K562 (cell line): ENCODE measurements around the gene MBP. TPM values are rescaled to one million over a fixed set of nuclear protein-coding genes. Genes with fewer than 3 reads are reported as not detected.

Experiments
- ATAC-seq: fragments of 200-7000 bp; cut with Tn5 transposase; 3 replicates; pipeline ENCODE4 v1.9.1; 2020; ENCODE audit warnings: moderate library complexity
- BruUV-seq: library from RNA; stranded (reverse); fragments of 400-500 nt; replicated peaks from 2 replicates; lab custom pipeline; 2021; lab: Mats Ljungman, UMichigan
- CTCF ChIA-PET: fragments of 300-600 bp; formaldehyde crosslinking; extraction: SDS; loops from one replicate; lab custom pipeline; 2021; ENCODE audit warnings: low intra/inter-chr PET ratio; lab: Yijun Ruan, JAX
- POLR2A ChIA-PET: fragments of 300-600, 350-650 bp; sonication (Branson Sonifier 250); formaldehyde crosslinking; extraction: SDS; loops from one replicate; lab custom pipeline; 2021; ENCODE audit warnings: antibody characterized with exemption, inconsistent platforms; lab: Yijun Ruan, JAX
- DNase-seq, 4 experiments: peaks; one replicate each; pipeline versions ENCODE4 v3.0.0 to v3.0.0-alpha.2; 2011 to 2018; ENCODE audit warnings: low spot score in 3 of 4, mixed read lengths in 3 of 4; ENCODE audit errors: extremely low read depth in 1 of 4
- FAIRE-seq: peaks from 2 replicates; lab custom pipeline; 2011; peaks lifted over from hg19 to GRCh38; lab: Jason Lieb, UNC
- H2AFZ ChIP-seq: 2 replicates; pipeline ENCODE4 v1.6.0; 2011; ENCODE audit warnings: low read depth, low read length, control low read depth, inconsistent platforms
- H3K27ac ChIP-seq: fragments of 200-600 bp; 3 replicates; pipeline ENCODE4 v1.8.0; 2011; ENCODE audit warnings: low read depth, mild to moderate bottlenecking, control low read depth, inconsistent platforms, low read length, moderate library complexity, mixed read lengths; ENCODE audit errors: extremely low read depth
- H3K27me3 ChIP-seq, 2 experiments: fragments of 300-600 bp in 1 of 2; 2 replicates in 1 of 2; 3 replicates in 1 of 2; pipeline versions ENCODE4 v1.6.0 to v1.8.0; 2011; ENCODE audit warnings: inconsistent platforms in 2 of 2, low read length in 2 of 2, mild to moderate bottlenecking in 1 of 2, mixed read lengths in 1 of 2, moderate library complexity in 1 of 2; ENCODE audit not compliant: control insufficient read depth in 2 of 2, insufficient read depth in 2 of 2
- H3K36me3 ChIP-seq: fragments of 300-600 bp; 3 replicates; pipeline ENCODE4 v1.8.0; 2011; ENCODE audit warnings: mild to moderate bottlenecking, low read length, inconsistent platforms; ENCODE audit not compliant: control insufficient read depth, insufficient read depth
- H3K4me1 ChIP-seq, 2 experiments: fragments of 200-600 bp in 1 of 2; replicated peaks in 1 of 2; 2 replicates in 1 of 2; 3 replicates in 1 of 2; pipeline versions ENCODE4 v1.5.1 to v1.8.0; 2011; ENCODE audit warnings: inconsistent platforms in 2 of 2, low read length in 2 of 2, mild to moderate bottlenecking in 1 of 2, mixed read lengths in 1 of 2, moderate library complexity in 1 of 2; ENCODE audit not compliant: control insufficient read depth in 2 of 2, insufficient read depth in 2 of 2
- H3K4me2 ChIP-seq: 2 replicates; pipeline ENCODE4 v1.6.1; 2011; ENCODE audit warnings: low read length, control low read depth, inconsistent platforms, mixed read lengths; ENCODE audit not compliant: insufficient read depth
- H3K4me3 ChIP-seq: fragments of 200-600 bp; sonication (generic), shearing (Covaris generic); 2 replicates; pipeline ENCODE4 v1.5.1; 2016; ENCODE audit warnings: control low read depth, inconsistent platforms
- H3K79me2 ChIP-seq: fragments of 200-600 bp; 3 replicates; pipeline ENCODE4 v1.8.0; 2011; ENCODE audit warnings: low read length, inconsistent platforms; ENCODE audit not compliant: control insufficient read depth, insufficient read depth
- H3K9ac ChIP-seq, 2 experiments: 2 replicates each; pipeline versions ENCODE4 v1.6.0 to v1.6.1; 2011; ENCODE audit warnings: low read depth in 2 of 2, low read length in 2 of 2, control low read depth in 1 of 2, inconsistent platforms in 1 of 2, mild to moderate bottlenecking in 1 of 2, mixed read lengths in 1 of 2; ENCODE audit not compliant: insufficient read depth in 1 of 2
- H3K9me1 ChIP-seq: one replicate; pipeline ENCODE4 v1.6.0; 2011; ENCODE audit warnings: inconsistent platforms, mild to moderate bottlenecking, low read length, moderate library complexity; ENCODE audit not compliant: control insufficient read depth, insufficient read depth
- H3K9me3 ChIP-seq: replicated peaks from 2 replicates; pipeline ENCODE4 v1.5.1; 2011; ENCODE audit warnings: low read depth, low read length, inconsistent platforms; ENCODE audit not compliant: control insufficient read depth, insufficient read depth
- H4K20me1 ChIP-seq: replicated peaks from 2 replicates; pipeline ENCODE4 v1.6.1; 2011; ENCODE audit warnings: low read length, inconsistent platforms, mixed read lengths; ENCODE audit not compliant: control insufficient read depth, insufficient read depth
- BDP1 ChIP-seq: IDR thresholded peaks from 3 replicates; pipeline ENCODE4 v1.6.1; 2011; ENCODE audit not compliant: insufficient read length, insufficient read depth
- ELF1 ChIP-seq: fragments of 200-800 bp; sonication (Bioruptor generic); IDR thresholded peaks from 2 replicates; pipeline ENCODE4 v1.6.1; 2016; ENCODE audit warnings: missing genetic modification characterization, missing compliant biosample characterization
- WGBS: fragments of 100-300 bp; shearing (Covaris generic); methylation state at CpG from one replicate; pipeline ENCODE4 v1.1.6; 2016; ENCODE audit warnings: low coverage, mixed read lengths; ENCODE audit not compliant: insufficient coverage; ENCODE audit errors: missing lambda C conversion rate; 5-methylcytosine and 5-hydroxymethylcytosine counted together
- in situ Hi-C: fragments of 300-500 bp; cut with MboI; formaldehyde crosslinking; loops from 4 replicates; pipeline ENCODE4 v1.15.0; 2018; ENCODE audit warnings: inconsistent platforms, mixed read lengths
- intact Hi-C: fragments of 100-400 bp; cut with micrococcal nuclease; formaldehyde crosslinking; loops from 2 replicates; pipeline ENCODE4 v1.14.2; 2022
- polyA plus RNA-seq, 8 experiments: library from polyadenylated mRNA; depleted of rRNA in 4 of 8; stranded (reverse) in 5 of 8; unstranded in 3 of 8; fragments of >200 nt; fragmentation: Nextera tagmentation in 2 of 8; fragmentation: Illumina TruSeq in 1 of 8; extraction: Ambion mirVana in 2 of 8; extraction: Trizol in 1 of 8; gene quantifications; 2 replicates each; pipeline versions ENCODE4 v1.2.1 to v1.2.3, GENCODE V29; 2011 to 2014; ENCODE audit warnings: inconsistent platforms in 1 of 8, missing spikeins in 1 of 8
- total RNA-seq, 7 experiments: library from RNA; depleted of rRNA in 6 of 7; stranded (reverse); fragments of >200 nt in 6 of 7; fragmentation: Illumina TruSeq in 2 of 7; extraction: Trizol in 2 of 7; gene quantifications; 2 replicates each; pipeline versions ENCODE4 v1.2.1 to v1.2.3, GENCODE V29; 2011 to 2021; ENCODE audit warnings: low replicate concordance in 1 of 7
- TF ChIP-seq, protein P1 (sequence below): sonication (generic); formaldehyde crosslinking; IDR thresholded peaks from 2 replicates; pipeline ENCODE4 v1.8.1; 2023; ENCODE audit warnings: missing genetic modification reagents, mild to moderate bottlenecking, borderline replicate concordance
- TF ChIP-seq, protein P2 (sequence below): fragments of 250-450 bp; sonication (Bioruptor Pico); IDR thresholded peaks from 2 replicates; pipeline ENCODE4 v1.5.0; 2022; ENCODE audit warnings: mild to moderate bottlenecking

MBP gene
- total and polyA plus RNA-seq, 9 of the 15 experiments (the other 6 are each of a cell fraction or from before 2014, with no cell fraction given) = 0.09 TPM; not detected in 8

DNA sequence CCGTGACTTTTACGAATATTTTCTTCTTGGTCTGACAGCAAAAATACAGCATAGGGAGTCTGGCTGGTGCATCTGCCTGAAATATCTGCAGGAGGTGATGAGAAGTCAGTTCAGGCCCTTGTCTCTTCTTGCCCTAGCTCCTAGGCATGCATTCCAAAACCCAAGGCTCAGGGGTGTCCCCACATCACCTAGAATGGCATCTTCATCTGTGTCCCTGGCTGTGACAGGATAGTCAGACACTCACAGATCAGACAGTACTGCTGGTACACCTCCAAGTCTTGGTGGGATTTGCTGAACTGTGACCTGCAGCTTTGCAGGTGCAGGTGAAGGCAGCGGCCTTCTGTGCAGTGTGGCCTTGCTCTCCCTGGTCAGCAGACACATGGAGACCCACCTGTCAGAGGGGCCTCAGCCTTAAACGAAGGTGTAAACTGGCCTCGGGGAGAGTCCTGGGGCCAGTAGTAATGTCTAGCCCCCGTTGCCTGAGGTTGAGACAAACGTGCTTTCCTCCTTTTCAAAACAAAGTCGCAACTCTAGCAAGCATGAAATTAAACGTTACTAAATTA lies 42.8 kb downstream of the MBP start (continued):
- TF ChIP-seq, protein P1, sequence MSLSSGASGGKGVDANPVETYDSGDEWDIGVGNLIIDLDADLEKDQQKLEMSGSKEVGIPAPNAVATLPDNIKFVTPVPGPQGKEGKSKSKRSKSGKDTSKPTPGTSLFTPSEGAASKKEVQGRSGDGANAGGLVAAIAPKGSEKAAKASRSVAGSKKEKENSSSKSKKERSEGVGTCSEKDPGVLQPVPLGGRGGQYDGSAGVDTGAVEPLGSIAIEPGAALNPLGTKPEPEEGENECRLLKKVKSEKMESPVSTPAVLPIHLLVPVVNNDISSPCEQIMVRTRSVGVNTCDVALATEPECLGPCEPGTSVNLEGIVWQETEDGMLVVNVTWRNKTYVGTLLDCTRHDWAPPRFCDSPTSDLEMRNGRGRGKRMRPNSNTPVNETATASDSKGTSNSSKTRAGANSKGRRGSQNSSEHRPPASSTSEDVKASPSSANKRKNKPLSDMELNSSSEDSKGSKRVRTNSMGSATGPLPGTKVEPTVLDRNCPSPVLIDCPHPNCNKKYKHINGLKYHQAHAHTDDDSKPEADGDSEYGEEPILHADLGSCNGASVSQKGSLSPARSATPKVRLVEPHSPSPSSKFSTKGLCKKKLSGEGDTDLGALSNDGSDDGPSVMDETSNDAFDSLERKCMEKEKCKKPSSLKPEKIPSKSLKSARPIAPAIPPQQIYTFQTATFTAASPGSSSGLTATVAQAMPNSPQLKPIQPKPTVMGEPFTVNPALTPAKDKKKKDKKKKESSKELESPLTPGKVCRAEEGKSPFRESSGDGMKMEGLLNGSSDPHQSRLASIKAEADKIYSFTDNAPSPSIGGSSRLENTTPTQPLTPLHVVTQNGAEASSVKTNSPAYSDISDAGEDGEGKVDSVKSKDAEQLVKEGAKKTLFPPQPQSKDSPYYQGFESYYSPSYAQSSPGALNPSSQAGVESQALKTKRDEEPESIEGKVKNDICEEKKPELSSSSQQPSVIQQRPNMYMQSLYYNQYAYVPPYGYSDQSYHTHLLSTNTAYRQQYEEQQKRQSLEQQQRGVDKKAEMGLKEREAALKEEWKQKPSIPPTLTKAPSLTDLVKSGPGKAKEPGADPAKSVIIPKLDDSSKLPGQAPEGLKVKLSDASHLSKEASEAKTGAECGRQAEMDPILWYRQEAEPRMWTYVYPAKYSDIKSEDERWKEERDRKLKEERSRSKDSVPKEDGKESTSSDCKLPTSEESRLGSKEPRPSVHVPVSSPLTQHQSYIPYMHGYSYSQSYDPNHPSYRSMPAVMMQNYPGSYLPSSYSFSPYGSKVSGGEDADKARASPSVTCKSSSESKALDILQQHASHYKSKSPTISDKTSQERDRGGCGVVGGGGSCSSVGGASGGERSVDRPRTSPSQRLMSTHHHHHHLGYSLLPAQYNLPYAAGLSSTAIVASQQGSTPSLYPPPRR (CRISPR knock-in tag) = no peak
- no peak for TF ChIP-seq BDP1

DNA sequence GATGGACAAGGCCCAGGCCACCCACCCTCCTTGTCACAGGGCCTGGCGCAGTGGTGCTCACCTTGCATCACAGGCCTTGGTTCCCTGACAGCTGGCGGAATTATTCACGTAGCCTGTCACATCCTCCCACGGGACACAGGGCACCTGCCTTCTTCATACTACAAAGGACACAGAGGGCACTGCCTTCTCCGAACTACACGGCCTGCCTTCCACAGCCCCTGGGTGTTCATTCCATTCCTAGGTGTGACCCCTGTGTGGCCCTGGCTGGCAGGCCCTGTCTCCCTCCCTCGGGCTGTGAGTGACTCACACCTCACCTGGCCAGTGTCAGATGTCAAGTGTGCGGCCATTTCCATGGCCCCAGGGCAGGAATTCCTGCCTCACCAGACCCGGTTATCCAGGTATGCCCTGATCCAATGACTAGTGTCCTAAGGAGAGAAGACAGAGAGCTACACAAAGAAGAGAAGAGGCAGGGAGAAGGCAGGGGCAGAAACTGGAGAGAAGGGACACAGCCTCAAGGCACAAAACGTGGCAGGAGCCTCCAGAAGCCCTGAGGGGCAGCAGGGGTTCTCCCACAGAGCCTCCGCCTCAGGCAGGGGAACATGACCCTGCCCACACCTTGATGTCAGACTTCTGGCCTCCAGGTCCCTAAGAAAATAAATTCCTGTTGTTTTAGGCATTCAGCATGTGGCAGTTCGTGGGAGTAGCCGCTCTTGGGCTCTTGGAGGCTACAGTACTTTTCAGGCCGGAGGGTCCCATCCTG lies 43.4 kb downstream of the MBP start:
- WGBS = 2% methylated on average over 8 of the region's 14 CpGs
- TF ChIP-seq ELF1 (tag) = no peak
- TF ChIP-seq, protein P2, sequence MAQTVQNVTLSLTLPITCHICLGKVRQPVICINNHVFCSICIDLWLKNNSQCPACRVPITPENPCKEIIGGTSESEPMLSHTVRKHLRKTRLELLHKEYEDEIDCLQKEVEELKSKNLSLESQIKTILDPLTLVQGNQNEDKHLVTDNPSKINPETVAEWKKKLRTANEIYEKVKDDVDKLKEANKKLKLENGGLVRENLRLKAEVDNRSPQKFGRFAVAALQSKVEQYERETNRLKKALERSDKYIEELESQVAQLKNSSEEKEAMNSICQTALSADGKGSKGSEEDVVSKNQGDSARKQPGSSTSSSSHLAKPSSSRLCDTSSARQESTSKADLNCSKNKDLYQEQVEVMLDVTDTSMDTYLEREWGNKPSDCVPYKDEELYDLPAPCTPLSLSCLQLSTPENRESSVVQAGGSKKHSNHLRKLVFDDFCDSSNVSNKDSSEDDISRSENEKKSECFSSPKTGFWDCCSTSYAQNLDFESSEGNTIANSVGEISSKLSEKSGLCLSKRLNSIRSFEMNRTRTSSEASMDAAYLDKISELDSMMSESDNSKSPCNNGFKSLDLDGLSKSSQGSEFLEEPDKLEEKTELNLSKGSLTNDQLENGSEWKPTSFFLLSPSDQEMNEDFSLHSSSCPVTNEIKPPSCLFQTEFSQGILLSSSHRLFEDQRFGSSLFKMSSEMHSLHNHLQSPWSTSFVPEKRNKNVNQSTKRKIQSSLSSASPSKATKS (CRISPR knock-in tag) = no peak
- TF ChIP-seq, all 486 proteins: peak for 0
- intact Hi-C loops = no loop called here
- no peak overlapping the region for H3K9ac ChIP-seq
- DNase-seq = no peak
- no peaks in the 10 kb centered on the region for H3K36me3 ChIP-seq
- no peak overlapping the region for H3K4me2 ChIP-seq
- no peak overlapping the region for H2AFZ ChIP-seq
- ATAC-seq = no peak
- ChIA-PET POLR2A (no interaction called here), CTCF (no interaction called here)
- no peaks in the 10 kb centered on the region for H3K9me3 ChIP-seq
- in situ Hi-C loops = no loop called here
- H3K27me3 ChIP-seq = peaks cover 0 to 22% of the 10 kb centered on the region in 2 experiments; a peak in 3 of 5 replicates
- FAIRE-seq = no peak
- H3K27ac ChIP-seq = no peak overlapping the region
- H3K9me1 ChIP-seq = no peaks in the 10 kb centered on the region
- H4K20me1 ChIP-seq = no peaks in the 10 kb centered on the region
- no peaks in the 10 kb centered on the region for H3K4me1 ChIP-seq
- BruUV-seq = no TSS peak
- H3K79me2 ChIP-seq = no peaks in the 10 kb centered on the region
- H3K4me3 ChIP-seq = no peak overlapping the region
